Tibial nerve (tissue), 4 donors: ENCODE results near the gene LCE2C. TPM values are rescaled to one million over a fixed set of nuclear protein-coding genes. Genes with fewer than 3 reads are reported as not detected.

Source experiments
- DNase-seq, 2 donors: peaks; one replicate each; pipeline ENCODE4 v3.0.0-alpha.2; 2019; ENCODE audit warnings: low spot score in 2 of 2
- H3K27ac ChIP-seq, 4 donors: fragments of 200-600 bp; sonication (generic) in 3 of 4; one replicate each; pipeline ENCODE4 v1.5.1; 2017 to 2019; ENCODE audit warnings: mild to moderate bottlenecking in 1 of 4
- H3K27me3 ChIP-seq, 2 donors: fragments of 200-600 bp; sonication (generic) in 1 of 2; one replicate each; pipeline versions ENCODE4 v1.5.1 to v1.6.0; 2017 to 2019
- H3K36me3 ChIP-seq, 3 donors: fragments of 200-600 bp; sonication (generic); one replicate each; pipeline ENCODE4 v1.5.1; 2018 to 2019
- H3K4me1 ChIP-seq, 4 donors: fragments of 200-600 bp; sonication (generic) in 3 of 4; one replicate each; pipeline ENCODE4 v1.5.1; 2017 to 2019
- H3K4me3 ChIP-seq, 4 donors: fragments of 200-600 bp; sonication (generic) in 3 of 4; one replicate each; pipeline ENCODE4 v1.5.1; 2017 to 2019; ENCODE audit warnings: mild to moderate bottlenecking in 1 of 4, moderate library complexity in 1 of 4
- H3K9me3 ChIP-seq, 4 donors: fragments of 200-600 bp; sonication (generic) in 3 of 4; one replicate each; pipeline ENCODE4 v1.5.1; 2017 to 2019
- EP300 ChIP-seq, 2 donors: sonication (generic); formaldehyde crosslinking; IDR thresholded peaks; one replicate each; pipeline ENCODE4 v1.6.1; 2017; ENCODE audit warnings: antibody characterized with exemption in 2 of 2, mild to moderate bottlenecking in 1 of 2
- POLR2A ChIP-seq, 2 donors: fragments of 450-650 bp; IDR thresholded peaks; one replicate each; pipeline ENCODE4 v1.6.1; 2017; ENCODE audit warnings: antibody characterized with exemption in 2 of 2, mild to moderate bottlenecking in 2 of 2, moderate library complexity in 2 of 2
- total RNA-seq, 4 donors: library from RNA; depleted of rRNA; stranded (reverse); fragments of >200 nt; gene quantifications; one replicate each; pipeline ENCODE4 v1.1.0, GENCODE V29; 2016
- TF ChIP-seq, protein P1 (sequence below), 5 experiments: fragments of 200-600 bp in 3 of 5; fragments of 450-650 bp in 2 of 5; sonication (generic) in 3 of 5; IDR thresholded peaks; one replicate each; pipeline ENCODE4 v1.5.1; 2016 to 2019; ENCODE audit warnings: antibody characterized with exemption in 5 of 5, mild to moderate bottlenecking in 3 of 5, moderate library complexity in 2 of 5

LCE2C gene
- total RNA-seq, 4 donors from 2014 or later = not detected

GRCh38 chr1:152725261-152725660 lies 50.2 kb downstream of the LCE2C start:
- Histone ChIP-seq H3K36me3 (no peaks in the 10 kb centered on the region), H3K4me3 (no peak overlapping the region), H3K4me1 (no peaks in the 10 kb centered on the region), H3K9me3 (no peaks in the 10 kb centered on the region), H3K27ac (no peak overlapping the region), H3K27me3 (no peaks in the 10 kb centered on the region)
- no peak for DNase-seq
- no peak for TF ChIP-seq POLR2A (IDR thresholded peaks at IDR 0.05)
- TF ChIP-seq, protein P1, sequence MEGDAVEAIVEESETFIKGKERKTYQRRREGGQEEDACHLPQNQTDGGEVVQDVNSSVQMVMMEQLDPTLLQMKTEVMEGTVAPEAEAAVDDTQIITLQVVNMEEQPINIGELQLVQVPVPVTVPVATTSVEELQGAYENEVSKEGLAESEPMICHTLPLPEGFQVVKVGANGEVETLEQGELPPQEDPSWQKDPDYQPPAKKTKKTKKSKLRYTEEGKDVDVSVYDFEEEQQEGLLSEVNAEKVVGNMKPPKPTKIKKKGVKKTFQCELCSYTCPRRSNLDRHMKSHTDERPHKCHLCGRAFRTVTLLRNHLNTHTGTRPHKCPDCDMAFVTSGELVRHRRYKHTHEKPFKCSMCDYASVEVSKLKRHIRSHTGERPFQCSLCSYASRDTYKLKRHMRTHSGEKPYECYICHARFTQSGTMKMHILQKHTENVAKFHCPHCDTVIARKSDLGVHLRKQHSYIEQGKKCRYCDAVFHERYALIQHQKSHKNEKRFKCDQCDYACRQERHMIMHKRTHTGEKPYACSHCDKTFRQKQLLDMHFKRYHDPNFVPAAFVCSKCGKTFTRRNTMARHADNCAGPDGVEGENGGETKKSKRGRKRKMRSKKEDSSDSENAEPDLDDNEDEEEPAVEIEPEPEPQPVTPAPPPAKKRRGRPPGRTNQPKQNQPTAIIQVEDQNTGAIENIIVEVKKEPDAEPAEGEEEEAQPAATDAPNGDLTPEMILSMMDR (IDR thresholded peaks at IDR 0.05) = no peak
- no peak for TF ChIP-seq EP300 (IDR thresholded peaks at IDR 0.05)

Other genes starting within 250 kb of the LCE2C start
- not detected for gene LCE5A, start 164.5 kb upstream of the LCE2C start, total RNA-seq
- not detected for gene CRCT1, start 160.8 kb upstream of the LCE2C start, total RNA-seq
- gene LCE3E, start 108.5 kb upstream of the LCE2C start, total RNA-seq = not detected
- not detected for gene LCE3D, start 94.8 kb upstream of the LCE2C start, total RNA-seq
- not detected for gene LCE3C, start 75.0 kb upstream of the LCE2C start, total RNA-seq
- gene LCE3B, start 61.5 kb upstream of the LCE2C start, total RNA-seq = not detected
- gene LCE3A, start 52.2 kb upstream of the LCE2C start, total RNA-seq = not detected
- not detected for gene LCE2D, start 11.9 kb upstream of the LCE2C start, total RNA-seq
- gene LCE2B, start 10.8 kb downstream of the LCE2C start, total RNA-seq = not detected
- gene LCE2A, start 23.1 kb downstream of the LCE2C start, total RNA-seq = not detected
- gene LCE4A, start 32.9 kb downstream of the LCE2C start, total RNA-seq = not detected
- not detected for gene KPRP, start 82.7 kb downstream of the LCE2C start, total RNA-seq
- gene LCE1F, start 99.9 kb downstream of the LCE2C start, total RNA-seq = not detected
- not detected for gene LCE1E, start 111.0 kb downstream of the LCE2C start, total RNA-seq
- gene LCE1D, start 121.4 kb downstream of the LCE2C start, total RNA-seq = not detected
- not detected for gene LCE1C, start 131.4 kb downstream of the LCE2C start, total RNA-seq
- not detected for gene LCE1B, start 136.7 kb downstream of the LCE2C start, total RNA-seq
- not detected for gene LCE1A, start 152.2 kb downstream of the LCE2C start, total RNA-seq
- not detected for gene LCE6A, start 167.6 kb downstream of the LCE2C start, total RNA-seq
- gene LCE7A, start 184.7 kb downstream of the LCE2C start, total RNA-seq = not detected
- gene SMCP, start 203.0 kb downstream of the LCE2C start, total RNA-seq = not detected
- gene IVL, start 233.3 kb downstream of the LCE2C start, total RNA-seq = not detected